ENCODE measurements around the gene EGLN1. TPM values are rescaled to one million over a fixed set of nuclear protein-coding genes. Genes with fewer than 3 reads are reported as not detected.

The EGLN1 gene
- total RNA-seq, 1 donor: 44.1 TPM

GRCh38 chr1:231387770-231388669 lies 34.1 kb downstream of the EGLN1 start:
- H3K4me3 ChIP-seq (ENCODE audit: low read depth, low read length): no peak overlapping the region
- no peak for TF ChIP-seq CTCF (IDR thresholded peaks at IDR 0.05; ENCODE audit: insufficient read depth, low read length)
- DNase-seq (ENCODE audit: low read depth): no peak

- no peak for DNase-seq (ENCODE audit: low read depth)
- TF ChIP-seq CTCF (IDR thresholded peaks at IDR 0.05; ENCODE audit: insufficient read depth, low read length): no peak
- no peak overlapping the region for H3K4me3 ChIP-seq (ENCODE audit: low read depth, low read length)
Observed at GRCh38 chr1:231386466-231386865, 35.6 kb downstream of the EGLN1 start.

GRCh38 chr1:231385416-231385748 lies 36.7 kb downstream of the EGLN1 start:
- TF ChIP-seq CTCF (IDR thresholded peaks at IDR 0.05; ENCODE audit: insufficient read depth, low read length): no peak
- no peak for DNase-seq (ENCODE audit: low read depth)
- no peak overlapping the region for H3K4me3 ChIP-seq (ENCODE audit: low read depth, low read length)

DNA sequence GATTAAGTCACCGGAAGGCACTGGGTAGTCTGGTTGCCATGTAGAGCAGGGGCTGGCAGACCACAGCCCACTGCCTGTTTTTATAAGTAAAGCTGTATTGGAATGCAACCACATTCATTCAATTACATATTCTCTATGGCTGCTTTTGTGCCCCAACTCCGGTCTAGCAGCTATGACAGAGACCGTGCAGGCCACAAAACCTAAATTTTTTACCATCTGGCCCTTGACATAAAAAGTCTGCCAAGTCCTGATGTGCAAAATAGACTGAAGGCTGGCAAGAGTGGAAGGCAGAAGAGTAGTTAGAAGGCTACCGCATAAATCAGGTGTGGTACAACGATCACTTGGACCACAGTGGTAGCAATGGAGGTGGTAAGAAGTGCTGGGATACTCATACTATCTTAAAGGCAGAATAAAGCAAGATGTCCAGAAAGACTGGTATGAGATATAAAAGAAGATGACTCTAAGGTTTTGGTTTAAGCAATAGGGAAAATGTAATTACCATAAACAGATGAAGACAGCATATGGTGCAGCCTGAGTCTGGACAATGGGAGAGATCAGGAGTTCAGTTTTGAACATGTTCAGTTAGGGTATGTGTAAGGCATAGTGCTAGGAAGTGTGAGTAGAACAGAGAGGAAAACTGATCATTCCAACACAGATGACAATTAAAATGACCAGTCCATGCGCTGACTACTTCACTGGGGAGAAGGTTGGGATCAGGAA lies 37.2 kb downstream of the EGLN1 start:
- no peak for DNase-seq (ENCODE audit: low read depth)
- H3K4me3 ChIP-seq (ENCODE audit: low read depth, low read length): no peak overlapping the region
- no peak for TF ChIP-seq CTCF (IDR thresholded peaks at IDR 0.05; ENCODE audit: insufficient read depth, low read length)

- TF ChIP-seq CTCF (IDR thresholded peaks at IDR 0.05; ENCODE audit: insufficient read depth, low read length): no peak
- DNase-seq (ENCODE audit: low read depth): no peak
- no peak overlapping the region for H3K4me3 ChIP-seq (ENCODE audit: low read depth, low read length)
Observed at GRCh38 chr1:231383159-231383860, 38.8 kb downstream of the EGLN1 start.

GRCh38 chr1:231382426-231382825 lies 39.7 kb downstream of the EGLN1 start:
- TF ChIP-seq CTCF (IDR thresholded peaks at IDR 0.05; ENCODE audit: insufficient read depth, low read length): no peak
- no peak for DNase-seq (ENCODE audit: low read depth)
- H3K4me3 ChIP-seq (ENCODE audit: low read depth, low read length): no peak overlapping the region
